Measurements from ENCODE around the gene CYB561. TPM values are rescaled to one million over a fixed set of nuclear protein-coding genes. Genes with fewer than 3 reads are reported as not detected.

CYB561 gene
- total and polyA plus RNA-seq, 2 experiments from 2014 or later: 13.7 to 30.9 TPM

- Histone ChIP-seq H3K27ac (ENCODE audit: low read depth) (no peak overlapping the region), H3K4me1 (ENCODE audit: insufficient read depth) (peaks cover 30% of the 10 kb centered on the region), H3K27me3 (ENCODE audit: insufficient read depth) (no peaks in the 10 kb centered on the region), H3F3A (replicated peaks; ENCODE audit: low read depth) (peaks cover 3% of the 10 kb centered on the region; the same call in 1 of the 2 replicates), H3K36me3 (ENCODE audit: insufficient read depth) (no peaks in the 10 kb centered on the region), H3K4me2 (no peak overlapping the region), H3K79me2 (replicated peaks; ENCODE audit: insufficient read depth) (no peaks in the 10 kb centered on the region), H4K20me1 (replicated peaks; ENCODE audit: insufficient read depth) (no peaks in the 10 kb centered on the region), H3K9me2 (ENCODE audit: insufficient read depth) (no peaks in the 10 kb centered on the region), H2AFZ (no peak overlapping the region), H3K4me3 (no peak overlapping the region)
- Mint-ChIP-seq H3K27me3 (ENCODE audit: insufficient read depth, low read depth, poor library complexity) (peaks cover 6% of the 10 kb centered on the region), H3K4me1 (peaks cover 35% of the 10 kb centered on the region), H3K9me3 (no peaks in the 10 kb centered on the region), H3K36me3 (ENCODE audit: low read depth) (peaks cover 2% of the 10 kb centered on the region; the same call in 2 of the 3 replicates), H3K27ac (no peak overlapping the region), H3K4me3 (no peak overlapping the region)
- peak; percentile 76 for ATAC-seq
- TF ChIP-seq, protein P1, sequence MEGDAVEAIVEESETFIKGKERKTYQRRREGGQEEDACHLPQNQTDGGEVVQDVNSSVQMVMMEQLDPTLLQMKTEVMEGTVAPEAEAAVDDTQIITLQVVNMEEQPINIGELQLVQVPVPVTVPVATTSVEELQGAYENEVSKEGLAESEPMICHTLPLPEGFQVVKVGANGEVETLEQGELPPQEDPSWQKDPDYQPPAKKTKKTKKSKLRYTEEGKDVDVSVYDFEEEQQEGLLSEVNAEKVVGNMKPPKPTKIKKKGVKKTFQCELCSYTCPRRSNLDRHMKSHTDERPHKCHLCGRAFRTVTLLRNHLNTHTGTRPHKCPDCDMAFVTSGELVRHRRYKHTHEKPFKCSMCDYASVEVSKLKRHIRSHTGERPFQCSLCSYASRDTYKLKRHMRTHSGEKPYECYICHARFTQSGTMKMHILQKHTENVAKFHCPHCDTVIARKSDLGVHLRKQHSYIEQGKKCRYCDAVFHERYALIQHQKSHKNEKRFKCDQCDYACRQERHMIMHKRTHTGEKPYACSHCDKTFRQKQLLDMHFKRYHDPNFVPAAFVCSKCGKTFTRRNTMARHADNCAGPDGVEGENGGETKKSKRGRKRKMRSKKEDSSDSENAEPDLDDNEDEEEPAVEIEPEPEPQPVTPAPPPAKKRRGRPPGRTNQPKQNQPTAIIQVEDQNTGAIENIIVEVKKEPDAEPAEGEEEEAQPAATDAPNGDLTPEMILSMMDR (conservative IDR thresholded peaks at IDR 0.05; ENCODE audit: low read depth in 2 of 2): peak; percentile 96 to 99
- TF ChIP-seq CREB1 (CRISPR knock-in tag; IDR thresholded peaks at IDR 0.05; ENCODE audit: low read depth) (no peak), NANOG (IDR thresholded peaks at IDR 0.05; ENCODE audit: borderline replicate concordance) (no peak), ZNF114 (CRISPR knock-in tag; IDR thresholded peaks at IDR 0.05) (no peak)
- peak; percentile 92 for DNase-seq (ENCODE audit: low spot score)
Observed at GRCh38 chr17:63425483-63425882, 20.6 kb downstream of the CYB561 start.

- no peaks in the 10 kb centered on the region for H4K20me1 ChIP-seq (replicated peaks; ENCODE audit: insufficient read depth)
- H3K4me3 Mint-ChIP-seq: no peak overlapping the region
- no peak overlapping the region for H3K4me2 ChIP-seq
- no peaks in the 10 kb centered on the region for H3K79me2 ChIP-seq (replicated peaks; ENCODE audit: insufficient read depth)
- H3K4me1 ChIP-seq (ENCODE audit: insufficient read depth): peaks cover 30% of the 10 kb centered on the region
- H3K9me3 Mint-ChIP-seq: no peaks in the 10 kb centered on the region
- no peak overlapping the region for H3K27ac ChIP-seq (ENCODE audit: low read depth)
- peaks cover 3% of the 10 kb centered on the region; the same call in 1 of the 2 replicates for H3F3A ChIP-seq (replicated peaks; ENCODE audit: low read depth)
- DNase-seq (ENCODE audit: low spot score) (no peak), ATAC-seq (no peak)
- no peak overlapping the region for H2AFZ ChIP-seq
- H3K4me3 ChIP-seq: no peak overlapping the region
- no peak overlapping the region; the same call in 1 of the 2 replicates for H3K27ac Mint-ChIP-seq
- peaks cover 7% of the 10 kb centered on the region; the same call in 2 of the 3 replicates for H3K36me3 Mint-ChIP-seq (ENCODE audit: low read depth)
- H3K36me3 ChIP-seq (ENCODE audit: insufficient read depth): no peaks in the 10 kb centered on the region
- no peaks in the 10 kb centered on the region for H3K27me3 ChIP-seq (ENCODE audit: insufficient read depth)
- peaks cover 6% of the 10 kb centered on the region for H3K27me3 Mint-ChIP-seq (ENCODE audit: insufficient read depth, low read depth, poor library complexity)
- no peaks in the 10 kb centered on the region for H3K9me2 ChIP-seq (ENCODE audit: insufficient read depth)
- peaks cover 33% of the 10 kb centered on the region for H3K4me1 Mint-ChIP-seq
- no peak for TF ChIP-seq ZNF462 (CRISPR knock-in tag; IDR thresholded peaks at IDR 0.05)
- no peak for TF ChIP-seq EZH2phosphoT487 (IDR thresholded peaks at IDR 0.05; ENCODE audit: unreplicated experiment)
- TF ChIP-seq EZH2 (IDR thresholded peaks at IDR 0.05; ENCODE audit: low read depth, unreplicated experiment): no peak
- TF ChIP-seq NANOG (IDR thresholded peaks at IDR 0.05; ENCODE audit: borderline replicate concordance): no peak
- no peak for TF ChIP-seq REST (IDR thresholded peaks at IDR 0.05; ENCODE audit: unreplicated experiment)
- TF ChIP-seq POLR2AphosphoS5 (IDR thresholded peaks at IDR 0.05; ENCODE audit: low read depth): no peak
- TF ChIP-seq CREB1 (CRISPR knock-in tag; IDR thresholded peaks at IDR 0.05; ENCODE audit: low read depth): no peak
- TF ChIP-seq JUNB (IDR thresholded peaks at IDR 0.05; ENCODE audit: unreplicated experiment): no peak
- TF ChIP-seq STAT1 (IDR thresholded peaks at IDR 0.05; ENCODE audit: unreplicated experiment): no peak
- no peak for TF ChIP-seq ZNF114 (CRISPR knock-in tag; IDR thresholded peaks at IDR 0.05)
Observed at GRCh38 chr17:63423963-63424362, 22.1 kb downstream of the CYB561 start.

Data from GM23338 (cell line).